ENCODE results near the gene SEPTIN10.

DNA sequence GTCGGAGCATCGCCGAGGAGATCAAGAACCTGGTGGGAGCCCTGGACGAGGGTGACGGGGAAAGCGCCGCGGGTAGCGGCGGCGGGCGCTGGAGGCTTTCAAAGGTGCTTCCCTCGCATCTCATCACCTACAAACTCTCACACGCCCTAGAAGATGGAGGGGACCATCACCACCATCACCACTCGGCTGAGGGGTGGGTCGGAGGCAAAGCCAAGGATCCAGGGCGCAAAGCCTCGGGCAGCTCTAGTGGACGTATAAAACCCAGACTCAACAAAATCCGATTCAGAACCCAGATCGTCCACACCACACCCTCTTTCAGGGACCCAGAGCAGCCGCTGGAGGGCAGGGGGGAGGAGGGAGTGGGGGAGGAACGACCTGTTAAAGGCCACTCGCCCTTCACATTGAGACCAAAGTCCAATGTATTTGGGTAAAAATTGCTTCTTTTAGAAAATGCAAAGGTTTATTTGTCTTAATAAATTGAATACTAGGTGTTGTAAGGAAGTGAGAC is 1.9 kb upstream of the SEPTIN10 start:
- TF ChIP-seq CTCF (IDR thresholded peaks at IDR 0.05) (no peak), POLR2A (IDR thresholded peaks at IDR 0.05) (no peak)

Data from tibial nerve (tissue), 3 donors.